NK-92 (cell line): ENCODE results near the gene KIAA0319L.

ENCODE experiments used
- DNase-seq: peaks from one replicate; lab custom pipeline; 2025; ENCODE audit not compliant: unreplicated experiment; lab: John Stamatoyannopoulos, UW

The KIAA0319L gene

DNA sequence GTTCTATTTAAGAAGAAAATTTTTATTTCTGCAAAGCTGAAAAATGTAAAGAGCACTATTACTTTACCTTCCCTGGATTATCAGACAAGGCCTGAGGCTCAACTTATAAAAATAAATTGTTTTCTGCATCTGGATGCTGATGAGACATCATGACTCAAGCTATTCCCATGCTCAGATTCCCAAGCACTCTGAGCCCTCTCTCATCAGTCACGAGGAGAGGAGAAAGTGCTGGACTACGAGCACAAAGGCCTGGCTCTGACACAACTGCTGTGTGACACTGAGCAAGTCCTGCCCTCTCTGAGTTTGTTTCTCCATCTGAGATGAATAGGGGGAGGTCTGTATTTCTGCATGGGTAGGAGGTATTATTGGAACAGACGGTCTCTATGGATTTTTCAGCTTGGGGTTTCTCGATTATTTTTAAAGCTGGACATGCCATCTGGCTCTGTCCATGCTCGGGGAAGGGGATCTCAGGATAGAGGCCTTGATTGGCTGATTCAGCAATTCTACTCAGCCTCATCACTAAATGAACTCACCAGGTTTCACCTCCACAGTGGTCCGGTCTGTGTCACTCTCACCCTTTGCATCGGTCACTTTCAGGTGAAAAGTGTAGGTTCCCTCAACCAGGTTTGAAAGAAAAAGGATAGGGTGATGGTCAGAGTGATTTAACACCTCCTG is 107.7 kb downstream of the KIAA0319L start:
- no peak for DNase-seq

DNA sequence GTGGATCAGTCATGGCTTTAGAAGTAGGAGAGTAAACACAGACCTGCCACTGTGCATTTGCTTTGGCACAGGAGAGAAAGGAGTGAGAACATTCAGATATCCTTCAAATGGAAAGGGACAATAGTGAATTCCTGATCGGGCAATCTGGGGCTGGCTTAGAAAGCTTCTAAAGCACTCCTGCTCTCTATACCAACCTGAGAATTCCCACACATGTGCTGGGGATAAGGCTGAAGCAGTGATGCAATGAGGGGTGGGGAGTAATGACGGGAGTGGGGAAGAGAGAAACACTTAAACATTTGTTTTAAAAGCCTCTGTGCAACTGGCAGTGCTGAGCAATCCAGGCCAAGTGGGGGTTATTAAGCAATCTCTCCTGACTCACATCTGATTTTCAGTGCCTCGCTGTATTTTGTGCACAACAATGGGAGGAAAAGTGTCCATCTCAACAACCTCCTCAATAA is 108.8 kb downstream of the KIAA0319L start:
- no peak for DNase-seq

- no peak for DNase-seq
These were observed 109.9 kb downstream of the KIAA0319L start for GRCh38 chr1:35447278-35447677.

DNA sequence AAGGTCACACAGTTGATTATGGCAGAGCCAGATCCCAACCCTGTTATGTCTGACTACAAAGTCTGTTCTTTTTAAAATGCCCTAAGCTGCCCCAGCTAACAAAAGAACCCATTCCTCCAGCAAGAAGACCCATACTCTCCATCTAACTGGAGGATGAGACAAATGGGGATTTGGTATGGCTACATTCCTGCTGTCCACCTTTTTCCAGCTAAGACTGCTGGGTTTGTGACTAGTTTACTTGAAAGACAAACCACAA is 112.8 kb downstream of the KIAA0319L start:
- no peak for DNase-seq

DNA sequence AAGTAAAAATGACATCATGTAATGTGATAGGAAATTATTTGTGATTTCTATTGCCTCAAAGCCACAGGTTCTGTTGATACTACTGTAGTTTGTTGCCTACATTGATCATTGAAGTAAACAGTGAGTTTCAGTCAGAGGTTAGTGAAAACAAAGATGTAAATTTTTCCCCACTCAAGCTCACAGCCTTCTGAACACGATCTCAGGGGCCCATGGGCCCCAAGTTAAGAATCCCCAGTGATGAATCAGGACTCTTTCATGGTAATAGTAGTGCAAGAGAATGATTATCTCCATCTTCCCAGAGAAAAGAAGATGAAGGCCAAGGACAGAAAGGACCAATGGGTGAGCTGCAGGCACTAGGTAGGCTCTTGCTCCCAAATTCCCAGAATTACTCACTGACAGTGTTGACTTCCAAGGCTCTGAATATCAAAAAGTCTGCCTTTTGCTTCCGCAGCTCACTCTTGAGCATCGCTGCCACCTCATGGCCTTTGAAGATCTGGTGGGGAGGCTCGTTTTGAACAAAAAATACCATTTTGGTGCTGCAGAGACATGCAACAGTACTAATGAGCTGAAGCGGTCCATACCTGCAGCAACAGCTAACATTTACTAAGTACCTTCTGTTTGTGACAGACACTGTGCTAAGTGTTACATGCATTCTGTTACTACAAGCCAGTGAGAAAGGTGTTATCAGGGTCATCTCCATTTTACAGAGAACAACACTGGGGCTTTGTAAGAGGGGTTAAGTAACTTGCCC is 113.3 kb downstream of the KIAA0319L start:
- DNase-seq = no peak

DNA sequence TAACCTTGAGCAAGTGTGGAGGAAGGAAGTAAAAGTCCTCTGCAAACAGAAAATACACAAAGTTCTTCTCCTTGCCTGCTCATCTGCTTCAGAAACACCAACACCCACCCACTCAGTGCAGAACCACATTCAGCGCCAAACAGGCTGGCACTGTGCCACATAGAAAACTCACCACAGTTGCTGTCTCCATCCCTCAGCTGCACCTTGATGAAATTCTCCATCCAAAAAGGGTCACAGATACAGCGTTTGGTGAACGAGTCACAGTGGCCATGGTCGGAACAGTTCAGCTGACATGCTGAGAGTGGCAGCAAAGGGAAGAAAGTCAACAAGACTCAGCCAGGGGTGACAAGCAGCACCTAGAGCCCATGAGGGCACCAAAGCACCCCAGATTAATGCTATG is 114.5 kb downstream of the KIAA0319L start:
- no peak for DNase-seq

GRCh38 chr1:35441926-35442579 is 115.2 kb downstream of the KIAA0319L start:
- DNase-seq = no peak

GRCh38 chr1:35439626-35440025 is 117.6 kb downstream of the KIAA0319L start:
- DNase-seq = no peak

GRCh38 chr1:35437200-35437599 is 120.0 kb downstream of the KIAA0319L start:
- DNase-seq = no peak

DNA sequence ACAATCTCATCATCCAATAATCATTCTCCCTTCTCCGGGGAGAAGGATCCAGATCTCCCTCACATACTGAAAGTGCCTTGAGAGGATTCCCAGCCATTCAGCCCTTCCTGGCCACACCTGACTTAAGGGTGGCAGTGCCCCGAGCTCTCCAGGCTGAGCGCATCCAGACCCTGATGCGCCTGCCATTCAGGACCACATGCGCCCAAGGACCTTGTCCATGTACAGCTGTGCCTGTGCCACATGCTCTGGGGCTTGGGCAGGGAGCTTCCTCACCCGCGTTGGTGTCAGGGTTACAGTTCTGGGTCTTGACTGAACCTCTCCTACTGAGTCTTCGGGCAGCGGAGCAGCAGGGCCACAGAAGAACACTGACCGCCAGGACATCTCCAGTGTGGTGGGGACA is 121.1 kb downstream of the KIAA0319L start:
- DNase-seq = no peak

GRCh38 chr1:35434703-35435102 is 122.5 kb downstream of the KIAA0319L start:
- no peak for DNase-seq

- no peak for DNase-seq
These were observed 123.5 kb downstream of the KIAA0319L start for GRCh38 chr1:35433714-35434113.

DNA sequence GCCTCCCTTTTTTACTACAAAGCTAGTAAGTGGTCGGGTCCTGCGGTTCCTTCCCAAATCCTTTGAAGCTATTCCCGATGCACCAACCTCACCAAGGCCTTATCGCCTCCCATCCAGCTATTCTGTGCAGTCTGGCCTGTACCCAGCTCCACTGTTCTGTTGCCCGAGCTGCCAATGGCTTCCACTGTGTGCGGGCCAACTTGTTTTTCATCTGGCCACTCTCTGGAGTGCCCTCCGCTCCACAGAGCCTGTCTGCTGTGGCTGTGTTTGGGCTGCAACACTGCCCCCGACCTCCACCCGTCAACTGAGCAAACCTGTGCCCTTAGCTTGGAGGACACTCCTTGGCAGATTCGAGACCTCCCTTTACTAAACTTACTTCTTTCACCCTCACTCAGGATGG is 125.0 kb downstream of the KIAA0319L start:
- no peak for DNase-seq

DNA sequence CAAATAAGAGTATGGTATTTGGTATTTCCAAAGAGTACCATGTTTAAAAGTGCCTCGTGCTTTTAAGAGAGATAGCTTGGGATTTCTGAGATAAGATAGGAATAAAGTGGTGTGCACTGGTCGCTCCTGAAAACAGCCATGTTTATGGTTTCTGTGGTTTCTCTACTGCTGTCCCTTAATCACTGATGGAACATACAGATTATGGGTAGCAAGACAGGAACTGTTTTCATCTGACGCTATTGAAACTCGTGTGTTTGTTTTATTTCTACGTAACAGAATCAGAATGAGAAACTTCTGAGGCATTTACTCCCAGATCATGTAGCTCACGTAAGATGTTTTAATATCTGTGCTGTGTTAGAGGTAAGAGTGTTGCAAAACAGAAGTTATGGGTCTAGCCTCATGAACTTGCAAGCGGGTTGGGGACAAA is 126.0 kb downstream of the KIAA0319L start:
- no peak for DNase-seq

GRCh38 chr1:35430762-35431161 is 126.4 kb downstream of the KIAA0319L start:
- DNase-seq = no peak

- no peak for DNase-seq
These were observed 128.8 kb downstream of the KIAA0319L start for GRCh38 chr1:35428360-35428759.

GRCh38 chr1:35426097-35426586 is 131.1 kb downstream of the KIAA0319L start:
- no peak for DNase-seq

DNA sequence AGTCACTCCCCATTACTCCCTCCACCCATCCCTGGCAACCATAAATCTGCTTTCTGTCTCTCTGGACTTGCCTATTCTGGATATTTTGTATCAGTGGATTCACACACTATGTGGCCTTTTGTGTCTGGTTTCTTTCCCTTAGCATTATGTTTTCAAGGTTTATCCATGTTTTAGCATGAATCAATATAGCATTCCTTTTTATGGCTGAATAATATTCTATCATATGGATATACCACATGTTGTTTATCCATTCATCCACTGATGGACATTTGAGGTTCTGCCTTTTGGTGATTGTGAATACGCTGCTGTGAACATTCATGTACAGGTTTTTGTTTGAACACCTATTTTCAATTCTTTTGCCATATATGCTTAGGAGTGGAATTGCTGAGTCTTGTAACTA is 148.3 kb downstream of the KIAA0319L start:
- no peak for DNase-seq

DNA sequence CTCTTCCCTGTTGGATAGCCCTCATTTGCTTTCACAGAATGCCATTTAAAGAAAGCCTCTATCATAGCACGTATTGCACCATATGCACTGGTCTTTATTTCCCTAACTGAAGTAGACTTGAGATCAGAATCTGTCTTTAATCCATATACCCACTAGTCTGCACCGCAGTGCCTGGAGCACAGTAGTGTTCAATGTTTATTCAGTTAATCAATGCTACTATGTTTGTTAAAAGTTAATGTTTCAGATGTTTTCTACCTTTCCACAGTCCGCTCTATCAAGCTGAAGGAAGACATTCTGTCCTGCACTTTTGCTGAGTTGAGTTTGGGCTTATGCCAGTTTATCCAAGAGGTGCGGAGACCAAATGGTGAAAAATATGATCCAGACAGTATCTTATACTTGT is 149.5 kb downstream of the KIAA0319L start:
- no peak for DNase-seq

DNA sequence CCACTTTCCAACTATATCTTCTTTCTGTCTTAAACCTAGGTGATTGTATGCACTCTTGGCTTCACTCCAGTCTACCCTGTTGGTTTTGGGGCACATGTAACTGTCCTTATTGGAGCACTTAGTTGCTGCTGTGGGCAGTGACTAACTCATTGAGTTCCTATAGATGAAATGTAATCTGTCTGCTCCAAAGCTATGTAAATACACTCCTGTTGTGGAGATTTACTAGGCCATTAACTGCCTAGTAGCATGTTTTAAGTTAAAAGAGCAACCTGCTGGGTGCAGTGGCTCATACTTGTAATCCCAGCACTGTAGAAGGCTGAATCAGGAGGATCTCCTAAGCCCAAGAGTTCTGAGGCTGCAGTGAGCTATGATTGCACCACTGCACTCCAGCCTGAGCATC is 151.1 kb downstream of the KIAA0319L start:
- DNase-seq = no peak

DNA sequence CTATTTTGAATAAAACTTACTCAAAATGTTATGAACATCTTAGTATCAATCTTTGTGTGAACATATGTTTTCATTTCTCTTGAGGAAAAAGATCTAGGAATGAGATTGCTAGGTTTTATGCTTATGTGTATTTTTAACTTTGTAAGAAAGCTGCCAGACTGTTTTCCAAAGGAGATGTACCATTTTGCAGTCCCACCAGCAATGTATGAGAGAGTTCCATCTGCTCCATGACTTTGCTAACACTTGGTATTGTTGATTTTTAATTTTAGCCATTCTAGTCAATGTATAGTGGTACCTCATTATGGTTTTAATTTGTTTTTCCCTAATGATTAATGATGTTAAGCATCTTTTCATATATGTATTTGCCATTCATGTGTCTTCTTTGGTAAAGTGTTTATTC is 156.2 kb downstream of the KIAA0319L start:
- no peak for DNase-seq

DNA sequence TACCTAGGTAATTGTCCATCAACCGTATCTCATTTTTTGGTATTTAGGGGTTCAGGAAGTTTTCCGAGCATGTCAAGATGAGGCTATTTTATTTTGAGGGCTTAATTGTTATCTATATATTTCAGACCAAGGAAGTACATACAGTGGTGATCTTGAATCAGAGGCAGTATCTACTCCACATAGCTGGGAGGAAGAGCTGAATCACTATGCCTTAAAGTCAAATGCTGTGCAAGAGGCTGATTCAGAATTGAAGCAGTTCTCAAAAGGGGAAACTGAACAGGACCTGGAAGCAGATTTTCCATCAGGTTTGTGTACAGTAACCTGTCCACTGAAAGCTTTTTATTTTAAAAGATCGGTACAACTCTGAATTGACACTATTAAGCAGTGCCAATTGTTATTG is 158.5 kb downstream of the KIAA0319L start:
- no peak for DNase-seq
